CD4-positive, alpha-beta T cell treated with Interleukin-17A for 1 hour (primary cell): ENCODE measurements around the gene SMC4.

Source experiments
- DNase-seq: peaks from one replicate; pipeline ENCODE4 v3.0.0-alpha.2; 2020

The SMC4 gene

GRCh38 chr3:160480931-160481330 lies 81.5 kb downstream of the SMC4 start:
- DNase-seq: no peak

- DNase-seq: no peak
Observed at GRCh38 chr3:160481856-160482255, 82.4 kb downstream of the SMC4 start.

GRCh38 chr3:160482796-160483195 lies 83.3 kb downstream of the SMC4 start:
- no peak for DNase-seq
